ENCODE data around the gene SMCO4. TPM values are rescaled to one million over a fixed set of nuclear protein-coding genes. Genes with fewer than 3 reads are reported as not detected.
A peak's percentile ranks its signal among the peaks of the same experiment; 100 is the strongest.

Gene SMCO4
- total RNA-seq, 1 experiment from 2014 or later, result 50.1 TPM

DNA sequence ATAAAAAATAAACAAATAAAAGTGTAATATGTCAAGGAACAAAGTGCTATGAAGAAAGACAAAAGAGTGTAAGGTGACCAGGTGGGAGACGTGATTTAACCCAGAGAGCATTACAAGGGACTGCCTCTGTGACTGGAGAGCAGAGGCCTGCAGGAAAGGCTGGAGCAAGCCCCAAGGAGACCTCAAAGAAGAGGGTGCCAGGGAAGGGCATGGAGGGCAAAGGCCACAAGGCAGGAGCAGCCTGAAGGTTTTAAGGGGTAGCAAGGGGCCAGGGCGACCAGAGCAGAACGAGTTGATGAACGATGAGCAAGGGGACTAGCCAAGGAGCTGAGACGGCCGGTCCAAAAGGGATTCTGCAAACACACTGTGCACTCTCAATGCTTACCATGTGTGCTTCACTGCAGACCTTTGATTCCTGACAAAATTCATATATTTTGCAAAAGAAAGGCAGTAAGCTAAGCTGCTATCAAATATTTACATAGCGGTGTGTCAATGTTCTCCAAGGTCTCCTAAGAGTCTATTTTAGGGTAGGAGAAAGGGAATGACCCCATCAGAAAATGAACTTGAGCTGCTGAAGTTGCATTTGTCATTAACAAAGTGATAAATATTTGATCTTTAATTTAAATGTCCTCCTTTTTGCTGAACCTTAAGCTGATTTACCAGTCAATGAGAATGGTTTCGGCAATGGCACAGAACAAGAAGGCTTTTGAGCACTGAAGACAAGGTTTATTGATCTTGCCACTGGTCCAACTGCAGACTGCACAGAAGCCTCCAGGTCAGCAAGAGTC lies 50.5 kb downstream of the SMCO4 start (continued):
- no peak for TF ChIP-seq SP1 (CRISPR knock-in tag; conservative IDR thresholded peaks at IDR 0.05)
- no peak for TF ChIP-seq SMAD4 (CRISPR knock-in tag; IDR thresholded peaks at IDR 0.05)

DNA sequence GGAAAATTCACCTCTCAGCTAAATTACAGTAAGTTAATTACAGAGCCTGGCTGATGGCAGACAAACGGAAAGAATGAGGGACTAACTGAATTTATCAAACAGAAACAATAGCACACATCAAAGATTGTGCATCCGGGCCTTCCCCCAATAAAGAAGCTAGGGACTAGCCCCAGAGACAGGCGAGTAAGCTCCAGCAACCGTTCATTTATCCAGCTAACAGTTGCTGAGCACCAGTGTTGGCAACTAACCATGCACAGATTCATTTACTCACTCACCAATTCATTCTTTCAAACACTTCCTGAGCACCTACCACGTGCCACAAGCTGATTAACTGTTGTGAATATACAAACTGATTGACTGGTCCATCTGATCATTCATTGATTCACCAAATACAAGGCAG lies 51.2 kb downstream of the SMCO4 start:
- TF ChIP-seq, protein P1, sequence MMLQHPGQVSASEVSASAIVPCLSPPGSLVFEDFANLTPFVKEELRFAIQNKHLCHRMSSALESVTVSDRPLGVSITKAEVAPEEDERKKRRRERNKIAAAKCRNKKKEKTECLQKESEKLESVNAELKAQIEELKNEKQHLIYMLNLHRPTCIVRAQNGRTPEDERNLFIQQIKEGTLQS (CRISPR knock-in tag; conservative IDR thresholded peaks at IDR 0.05), result no peak
- TF ChIP-seq, protein P2, sequence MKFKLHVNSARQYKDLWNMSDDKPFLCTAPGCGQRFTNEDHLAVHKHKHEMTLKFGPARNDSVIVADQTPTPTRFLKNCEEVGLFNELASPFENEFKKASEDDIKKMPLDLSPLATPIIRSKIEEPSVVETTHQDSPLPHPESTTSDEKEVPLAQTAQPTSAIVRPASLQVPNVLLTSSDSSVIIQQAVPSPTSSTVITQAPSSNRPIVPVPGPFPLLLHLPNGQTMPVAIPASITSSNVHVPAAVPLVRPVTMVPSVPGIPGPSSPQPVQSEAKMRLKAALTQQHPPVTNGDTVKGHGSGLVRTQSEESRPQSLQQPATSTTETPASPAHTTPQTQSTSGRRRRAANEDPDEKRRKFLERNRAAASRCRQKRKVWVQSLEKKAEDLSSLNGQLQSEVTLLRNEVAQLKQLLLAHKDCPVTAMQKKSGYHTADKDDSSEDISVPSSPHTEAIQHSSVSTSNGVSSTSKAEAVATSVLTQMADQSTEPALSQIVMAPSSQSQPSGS (CRISPR knock-in tag; IDR thresholded peaks at IDR 0.05; ENCODE audit: borderline replicate concordance, low read depth), result no peak
- no peak for TF ChIP-seq OVOL2 (CRISPR knock-in tag; IDR thresholded peaks at IDR 0.05; ENCODE audit: borderline replicate concordance)
- ATAC-seq, result no peak
- no peak for DNase-seq (ENCODE audit: low spot score)
- no peak overlapping the region for H3K4me3 Mint-ChIP-seq
- peak overlapping the region; percentile 94 for H3K27ac Mint-ChIP-seq
- peaks cover 9% of the 10 kb centered on the region; the same call in 1 of the 2 replicates for H3K36me3 Mint-ChIP-seq
- ChIA-PET CTCF (interaction anchor here (1.3 kb wide), 1 partner anchor 14 kb away, joined by 3 read pairs; no protein-coding TSS in a partner anchor), POLR2A (no interaction called here)
- peaks cover 28% of the 10 kb centered on the region for H3K4me1 Mint-ChIP-seq
- no peaks in the 10 kb centered on the region for H3K9me3 Mint-ChIP-seq
- no peaks in the 10 kb centered on the region for H3K27me3 Mint-ChIP-seq (ENCODE audit: low read depth)

DNA sequence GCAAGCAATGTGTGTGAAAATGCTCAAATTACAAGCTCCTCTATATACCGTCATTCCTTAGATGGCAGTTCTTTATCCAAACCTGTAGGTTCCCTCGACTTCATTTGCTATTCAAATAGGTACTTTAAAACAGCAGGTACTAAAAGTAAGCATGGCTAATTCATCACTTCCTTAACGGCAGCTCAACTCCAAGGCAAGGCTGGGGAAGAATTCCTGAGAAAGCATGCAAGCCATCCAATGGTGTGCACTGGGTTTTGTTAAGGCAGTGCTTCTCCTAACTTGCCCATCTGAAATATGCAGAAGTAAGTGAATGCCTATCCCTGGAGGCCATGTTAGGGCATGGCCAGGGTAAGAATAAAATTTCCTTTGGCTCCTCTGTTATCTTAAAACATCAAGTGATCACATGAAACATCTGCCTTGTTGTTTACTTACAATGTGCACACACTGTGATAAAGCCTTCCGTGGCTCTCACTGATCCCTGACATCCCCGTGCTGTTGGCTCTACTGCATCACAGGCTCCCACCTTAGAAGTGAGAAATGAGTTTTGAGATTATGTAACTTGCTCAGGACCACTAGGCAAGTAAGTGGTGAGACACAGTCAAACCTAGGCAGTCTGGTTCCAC lies 52.1 kb downstream of the SMCO4 start:
- peak overlapping the region; percentile 36 for H3K4me3 Mint-ChIP-seq
- peak; percentile 74 for ATAC-seq
- peaks cover 27% of the 10 kb centered on the region for H3K4me1 Mint-ChIP-seq
- peak overlapping the region; percentile 94 for H3K27ac Mint-ChIP-seq
- H3K27me3 Mint-ChIP-seq (ENCODE audit: low read depth), result no peaks in the 10 kb centered on the region
- TF ChIP-seq ZNF396 (CRISPR knock-in tag; IDR thresholded peaks at IDR 0.05; ENCODE audit: borderline replicate concordance), result no peak
- TF ChIP-seq JAZF1 (CRISPR knock-in tag; IDR thresholded peaks at IDR 0.05), result no peak
- TF ChIP-seq, protein P3, sequence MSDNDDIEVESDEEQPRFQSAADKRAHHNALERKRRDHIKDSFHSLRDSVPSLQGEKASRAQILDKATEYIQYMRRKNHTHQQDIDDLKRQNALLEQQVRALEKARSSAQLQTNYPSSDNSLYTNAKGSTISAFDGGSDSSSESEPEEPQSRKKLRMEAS (CRISPR knock-in tag; IDR thresholded peaks at IDR 0.05), result 0 out of 2 replicates have a peak, but pooled peaks have one; percentile 31
- H3K36me3 Mint-ChIP-seq, result peaks cover 9% of the 10 kb centered on the region; the same call in 1 of the 2 replicates
- no peaks in the 10 kb centered on the region for H3K9me3 Mint-ChIP-seq
- POLR2A ChIA-PET, result interaction anchor here (0.7 to 1.7 kb wide), 3 partner anchors 13 to 60 kb away, joined by 3 to 4 read pairs (median 3); no protein-coding TSS in a partner anchor
- CTCF ChIA-PET, result interaction anchor here (1.1 to 1.3 kb wide), 3 partner anchors 13 to 243 kb away, joined by 3 to 5 read pairs (median 3); no protein-coding TSS in a partner anchor
- no peak for DNase-seq (ENCODE audit: low spot score)

DNA sequence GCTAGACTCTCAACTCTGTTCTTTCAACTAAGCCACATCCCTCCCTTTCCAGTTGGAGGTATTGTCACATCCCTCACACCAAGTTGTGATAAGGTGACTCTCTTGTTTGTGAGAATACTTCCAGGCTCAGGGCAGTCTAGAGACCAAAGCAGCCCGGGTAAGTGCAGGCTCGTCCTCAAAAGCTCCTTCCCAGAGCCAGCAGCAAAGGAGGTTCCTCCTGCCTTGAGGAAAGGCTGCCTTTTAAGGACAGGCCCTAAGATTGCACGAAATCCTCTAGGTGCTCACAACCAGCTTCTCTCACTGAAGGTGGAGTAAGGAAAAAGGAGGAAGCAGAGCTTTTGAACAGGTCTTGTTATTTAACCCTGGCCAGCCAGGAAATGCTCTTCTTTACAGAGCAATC lies 53.4 kb downstream of the SMCO4 start:
- peak; percentile 6; the same call in 1 of the 2 replicates for ATAC-seq
- Mint-ChIP-seq H3K27ac (peak overlapping the region; percentile 81), H3K27me3 (ENCODE audit: low read depth) (no peaks in the 10 kb centered on the region), H3K4me1 (peaks cover 24% of the 10 kb centered on the region), H3K36me3 (peaks cover 6% of the 10 kb centered on the region; the same call in 1 of the 2 replicates), H3K4me3 (peak overlapping the region; percentile 8; the same call in 1 of the 2 replicates), H3K9me3 (no peaks in the 10 kb centered on the region)
- ChIA-PET CTCF (interaction anchor here (1.1 kb wide), 1 partner anchor 9 kb away, joined by 3 read pairs; no protein-coding TSS in a partner anchor), POLR2A (interaction anchor here (1.7 kb wide), 1 partner anchor 52 kb away, joined by 4 read pairs; no protein-coding TSS in a partner anchor)
- DNase-seq (ENCODE audit: low spot score), result no peak
- no peak for TF ChIP-seq GRHL2 (CRISPR knock-in tag; IDR thresholded peaks at IDR 0.05; ENCODE audit: insufficient replicate concordance, severe bottlenecking)
- TF ChIP-seq, protein P4, sequence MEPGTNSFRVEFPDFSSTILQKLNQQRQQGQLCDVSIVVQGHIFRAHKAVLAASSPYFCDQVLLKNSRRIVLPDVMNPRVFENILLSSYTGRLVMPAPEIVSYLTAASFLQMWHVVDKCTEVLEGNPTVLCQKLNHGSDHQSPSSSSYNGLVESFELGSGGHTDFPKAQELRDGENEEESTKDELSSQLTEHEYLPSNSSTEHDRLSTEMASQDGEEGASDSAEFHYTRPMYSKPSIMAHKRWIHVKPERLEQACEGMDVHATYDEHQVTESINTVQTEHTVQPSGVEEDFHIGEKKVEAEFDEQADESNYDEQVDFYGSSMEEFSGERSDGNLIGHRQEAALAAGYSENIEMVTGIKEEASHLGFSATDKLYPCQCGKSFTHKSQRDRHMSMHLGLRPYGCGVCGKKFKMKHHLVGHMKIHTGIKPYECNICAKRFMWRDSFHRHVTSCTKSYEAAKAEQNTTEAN (CRISPR knock-in tag; IDR thresholded peaks at IDR 0.05), result no peak
- no peak for TF ChIP-seq RORB (CRISPR knock-in tag; IDR thresholded peaks at IDR 0.05)
- TF ChIP-seq, protein P5, sequence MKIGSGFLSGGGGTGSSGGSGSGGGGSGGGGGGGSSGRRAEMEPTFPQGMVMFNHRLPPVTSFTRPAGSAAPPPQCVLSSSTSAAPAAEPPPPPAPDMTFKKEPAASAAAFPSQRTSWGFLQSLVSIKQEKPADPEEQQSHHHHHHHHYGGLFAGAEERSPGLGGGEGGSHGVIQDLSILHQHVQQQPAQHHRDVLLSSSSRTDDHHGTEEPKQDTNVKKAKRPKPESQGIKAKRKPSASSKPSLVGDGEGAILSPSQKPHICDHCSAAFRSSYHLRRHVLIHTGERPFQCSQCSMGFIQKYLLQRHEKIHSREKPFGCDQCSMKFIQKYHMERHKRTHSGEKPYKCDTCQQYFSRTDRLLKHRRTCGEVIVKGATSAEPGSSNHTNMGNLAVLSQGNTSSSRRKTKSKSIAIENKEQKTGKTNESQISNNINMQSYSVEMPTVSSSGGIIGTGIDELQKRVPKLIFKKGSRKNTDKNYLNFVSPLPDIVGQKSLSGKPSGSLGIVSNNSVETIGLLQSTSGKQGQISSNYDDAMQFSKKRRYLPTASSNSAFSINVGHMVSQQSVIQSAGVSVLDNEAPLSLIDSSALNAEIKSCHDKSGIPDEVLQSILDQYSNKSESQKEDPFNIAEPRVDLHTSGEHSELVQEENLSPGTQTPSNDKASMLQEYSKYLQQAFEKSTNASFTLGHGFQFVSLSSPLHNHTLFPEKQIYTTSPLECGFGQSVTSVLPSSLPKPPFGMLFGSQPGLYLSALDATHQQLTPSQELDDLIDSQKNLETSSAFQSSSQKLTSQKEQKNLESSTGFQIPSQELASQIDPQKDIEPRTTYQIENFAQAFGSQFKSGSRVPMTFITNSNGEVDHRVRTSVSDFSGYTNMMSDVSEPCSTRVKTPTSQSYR (CRISPR knock-in tag; IDR thresholded peaks at IDR 0.05), result no peak
- TF ChIP-seq KAT7 (CRISPR knock-in tag; IDR thresholded peaks at IDR 0.05; ENCODE audit: borderline replicate concordance), result no peak
- TF ChIP-seq CREB1 (CRISPR knock-in tag; IDR thresholded peaks at IDR 0.05), result no peak
- TF ChIP-seq ESRRA (CRISPR knock-in tag; IDR thresholded peaks at IDR 0.05; ENCODE audit: borderline replicate concordance), result no peak
- no peak for TF ChIP-seq ZNF317 (CRISPR knock-in tag; IDR thresholded peaks at IDR 0.05; ENCODE audit: borderline replicate concordance, low read depth)
- TF ChIP-seq ELF4 (CRISPR knock-in tag; IDR thresholded peaks at IDR 0.05; ENCODE audit: low read depth), result no peak
- no peak for TF ChIP-seq MYBL2 (CRISPR knock-in tag; IDR thresholded peaks at IDR 0.05)
- TF ChIP-seq SOX15 (CRISPR knock-in tag; IDR thresholded peaks at IDR 0.05), result no peak

All from WTC11 (cell line).